Fibroblast of the aortic adventitia (primary cell): ENCODE results near the gene DPP3. TPM values are rescaled to one million over a fixed set of nuclear protein-coding genes. Genes with fewer than 3 reads are reported as not detected.

Experiments
- DNase-seq: peaks from one replicate; pipeline ENCODE4 v3.0.0-alpha.2; 2010; ENCODE audit warnings: low read depth
- H3K4me3 ChIP-seq: 2 replicates; pipeline ENCODE4 v1.5.1; 2011; ENCODE audit warnings: low read depth, mild to moderate bottlenecking, control low read depth, low read length, moderate library complexity
- total RNA-seq: library from RNA; depleted of rRNA; stranded (reverse); fragments of >200 nt; gene quantifications from 2 replicates; pipeline ENCODE4 v1.2.3, GENCODE V29; 2012; ENCODE audit warnings: low replicate concordance
- TF ChIP-seq, protein P1 (sequence below): IDR thresholded peaks from 2 replicates; pipeline ENCODE4 v1.5.1; 2011; ENCODE audit warnings: mild to moderate bottlenecking, low read length, control low read depth, inconsistent platforms; ENCODE audit not compliant: insufficient read depth

DPP3 gene
- total RNA-seq, 1 donor, result 31.7 TPM

DNA sequence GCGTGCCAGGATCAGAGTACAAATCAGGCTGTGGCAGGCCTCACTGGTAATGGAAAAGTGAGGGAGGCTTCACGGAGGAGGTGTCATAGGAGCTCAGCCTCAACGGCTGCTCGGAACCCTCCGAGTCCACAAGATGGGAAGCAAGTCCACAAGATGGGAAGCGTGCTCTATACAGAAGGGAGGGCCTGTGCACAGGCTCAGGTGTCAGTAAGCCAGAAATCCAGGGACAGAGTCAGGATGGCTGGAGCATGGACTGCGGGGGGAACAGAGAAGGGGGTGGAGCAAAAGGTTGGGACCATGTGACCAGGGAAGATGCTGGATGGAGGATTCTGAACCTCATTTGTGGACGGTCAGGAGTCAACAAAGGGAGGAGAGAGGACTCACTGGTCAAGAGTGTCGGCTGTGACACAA is 3.4 kb upstream of the DPP3 start:
- DNase-seq, result no peak
- TF ChIP-seq, protein P1, sequence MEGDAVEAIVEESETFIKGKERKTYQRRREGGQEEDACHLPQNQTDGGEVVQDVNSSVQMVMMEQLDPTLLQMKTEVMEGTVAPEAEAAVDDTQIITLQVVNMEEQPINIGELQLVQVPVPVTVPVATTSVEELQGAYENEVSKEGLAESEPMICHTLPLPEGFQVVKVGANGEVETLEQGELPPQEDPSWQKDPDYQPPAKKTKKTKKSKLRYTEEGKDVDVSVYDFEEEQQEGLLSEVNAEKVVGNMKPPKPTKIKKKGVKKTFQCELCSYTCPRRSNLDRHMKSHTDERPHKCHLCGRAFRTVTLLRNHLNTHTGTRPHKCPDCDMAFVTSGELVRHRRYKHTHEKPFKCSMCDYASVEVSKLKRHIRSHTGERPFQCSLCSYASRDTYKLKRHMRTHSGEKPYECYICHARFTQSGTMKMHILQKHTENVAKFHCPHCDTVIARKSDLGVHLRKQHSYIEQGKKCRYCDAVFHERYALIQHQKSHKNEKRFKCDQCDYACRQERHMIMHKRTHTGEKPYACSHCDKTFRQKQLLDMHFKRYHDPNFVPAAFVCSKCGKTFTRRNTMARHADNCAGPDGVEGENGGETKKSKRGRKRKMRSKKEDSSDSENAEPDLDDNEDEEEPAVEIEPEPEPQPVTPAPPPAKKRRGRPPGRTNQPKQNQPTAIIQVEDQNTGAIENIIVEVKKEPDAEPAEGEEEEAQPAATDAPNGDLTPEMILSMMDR, result no peak

DNA sequence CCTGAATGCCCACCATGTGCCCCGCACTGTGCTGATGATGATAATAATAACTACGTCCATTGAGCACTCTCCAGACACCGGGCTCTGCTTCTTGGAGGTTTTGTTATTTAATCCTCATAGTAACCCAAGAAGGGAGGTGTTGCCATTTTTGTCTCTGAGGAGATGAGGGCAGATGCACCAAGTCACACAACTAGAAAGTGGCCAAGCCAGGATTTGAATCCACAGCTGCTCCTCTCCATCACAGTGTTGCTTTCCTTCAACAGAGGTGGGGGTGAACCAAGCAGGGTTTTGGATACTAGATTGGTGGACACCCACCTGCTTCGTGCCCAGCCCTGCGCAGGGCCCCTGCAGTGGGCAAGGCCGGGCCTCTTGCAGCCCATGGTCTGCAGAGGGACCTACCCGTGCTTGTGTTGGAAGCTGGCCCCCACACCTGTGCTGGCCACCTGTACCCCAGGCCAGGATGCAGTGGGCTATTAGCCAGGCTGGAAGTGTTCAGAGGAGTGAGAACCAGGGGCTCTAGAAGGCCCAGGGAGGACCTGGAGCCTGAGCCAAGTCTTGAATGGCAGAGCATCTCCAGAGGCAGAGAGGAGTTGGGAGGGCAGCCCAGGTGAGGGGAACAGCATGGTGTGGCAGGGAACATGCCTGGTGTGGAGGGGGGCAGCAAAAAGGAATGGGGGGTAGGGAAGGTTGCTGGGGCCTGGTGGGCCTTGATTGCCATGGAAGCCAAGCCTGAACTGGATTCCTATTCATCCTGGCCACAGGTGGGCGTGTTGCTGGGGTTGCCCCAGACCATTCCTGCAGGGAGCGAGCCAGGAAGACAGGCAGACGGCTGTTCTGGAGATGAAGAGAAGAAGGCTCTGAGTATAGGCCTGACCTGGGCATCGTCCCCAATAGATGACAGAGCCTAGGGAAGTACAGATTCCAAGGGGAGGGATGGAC is 2.7 kb upstream of the DPP3 start:
- no peak overlapping the region for H3K4me3 ChIP-seq
- no peak for DNase-seq
- TF ChIP-seq, protein P1, result no peak

More for the DNA sequence above, 3.4 kb upstream of the DPP3 start:
- H3K4me3 ChIP-seq, result no peak overlapping the region

DNA sequence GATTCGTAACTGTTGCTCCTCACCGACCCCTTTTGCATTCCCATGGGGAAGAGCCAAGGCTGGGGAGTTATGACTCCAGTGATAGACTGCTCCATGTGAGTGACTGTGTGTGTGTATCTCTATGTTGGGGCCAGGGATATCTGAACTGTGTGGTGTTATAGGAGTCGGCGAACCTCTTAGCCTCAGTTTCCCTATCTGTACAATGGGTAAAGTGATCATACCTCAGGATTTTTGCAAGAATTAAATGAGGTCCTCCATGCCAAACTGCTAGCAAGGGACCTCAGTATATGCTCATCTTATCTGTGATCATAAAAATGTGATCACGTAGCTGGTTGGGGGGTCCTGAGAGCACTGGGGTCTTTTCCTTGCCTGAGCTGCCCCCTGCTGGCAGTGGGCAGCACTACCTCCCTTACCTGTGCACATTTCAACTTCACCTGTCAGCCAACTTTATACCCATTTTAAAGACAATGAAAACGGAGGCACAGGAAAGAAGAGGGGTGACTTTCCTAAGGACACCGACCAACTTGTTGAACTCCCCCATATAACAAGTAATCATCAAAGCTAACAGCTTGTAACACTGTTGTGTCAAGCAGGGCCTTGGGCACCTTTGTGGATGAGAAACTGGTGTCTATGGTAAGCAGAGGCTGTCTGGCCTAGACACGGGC is 1.4 kb upstream of the DPP3 start:
- TF ChIP-seq, protein P1, result peak; percentile 75
- peak overlapping the region; percentile 83 for H3K4me3 ChIP-seq
- no peak for DNase-seq

DNA sequence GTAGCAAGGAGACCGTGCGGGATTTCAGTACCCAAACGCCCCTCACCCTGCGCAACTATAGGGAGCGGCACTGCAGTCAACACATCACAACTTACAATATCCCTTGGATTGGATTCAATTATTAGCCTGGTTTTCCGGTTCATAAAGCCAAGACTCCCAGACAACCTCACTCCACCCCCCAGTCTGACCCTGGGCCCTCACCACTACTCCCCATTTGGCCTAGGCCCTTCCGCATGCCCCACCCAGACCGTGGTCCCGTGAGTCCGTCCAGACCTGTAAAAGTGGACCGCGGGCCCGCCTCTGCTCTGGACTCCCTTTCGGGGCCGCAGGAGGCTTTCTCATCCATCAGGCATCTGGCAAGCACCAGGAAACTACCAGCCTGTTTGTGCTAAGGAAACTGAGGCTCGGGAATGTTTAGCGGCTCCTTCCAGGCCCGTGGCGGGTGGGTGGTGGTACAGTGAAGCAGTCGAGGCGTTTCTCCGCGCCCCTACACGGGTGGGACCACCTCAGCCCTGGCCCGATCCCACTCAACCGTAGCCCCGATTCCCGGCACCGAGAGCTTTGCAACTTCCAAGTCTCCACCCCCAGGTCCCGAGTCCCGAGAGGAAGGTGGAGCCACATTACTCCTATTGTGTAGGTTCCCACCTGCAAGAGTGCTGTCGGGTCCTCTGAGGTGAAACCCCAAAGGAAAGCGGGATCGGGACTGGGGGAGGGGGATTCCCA is 679 bp upstream of the DPP3 start:
- peak overlapping the region; percentile 83 for H3K4me3 ChIP-seq
- TF ChIP-seq, protein P1, result no peak
- peak; percentile 39 for DNase-seq

DNA sequence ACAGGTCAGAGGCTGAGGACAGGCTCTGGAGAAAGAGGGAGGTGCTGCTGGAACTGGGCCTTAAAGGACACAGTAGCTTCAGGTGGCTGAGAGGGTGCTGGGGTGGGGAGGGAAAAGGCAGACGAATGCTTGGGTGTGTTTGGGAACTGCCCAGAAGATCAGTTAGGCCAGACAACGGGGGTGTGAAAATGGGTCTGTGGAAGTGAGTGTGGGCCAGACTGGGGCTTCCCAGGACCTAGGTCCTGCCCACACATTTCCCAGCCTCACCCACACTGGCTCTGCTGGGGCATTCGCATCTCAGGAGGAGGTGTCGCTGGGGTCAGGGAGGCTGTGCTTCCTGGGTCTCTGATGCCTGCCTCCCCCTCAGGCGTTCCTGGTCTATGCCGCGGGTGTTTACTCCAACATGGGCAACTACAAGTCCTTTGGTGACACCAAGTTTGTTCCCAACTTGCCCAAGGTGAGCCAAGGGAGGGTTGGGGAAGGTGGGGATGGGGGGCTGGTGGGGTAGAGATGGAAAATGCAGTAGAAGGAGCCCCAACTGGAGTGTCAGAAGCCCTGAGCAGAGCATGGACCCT is 4.7 kb downstream of the DPP3 start:
- no peak for DNase-seq
- TF ChIP-seq, protein P1, result no peak
- no peak overlapping the region for H3K4me3 ChIP-seq

DNA sequence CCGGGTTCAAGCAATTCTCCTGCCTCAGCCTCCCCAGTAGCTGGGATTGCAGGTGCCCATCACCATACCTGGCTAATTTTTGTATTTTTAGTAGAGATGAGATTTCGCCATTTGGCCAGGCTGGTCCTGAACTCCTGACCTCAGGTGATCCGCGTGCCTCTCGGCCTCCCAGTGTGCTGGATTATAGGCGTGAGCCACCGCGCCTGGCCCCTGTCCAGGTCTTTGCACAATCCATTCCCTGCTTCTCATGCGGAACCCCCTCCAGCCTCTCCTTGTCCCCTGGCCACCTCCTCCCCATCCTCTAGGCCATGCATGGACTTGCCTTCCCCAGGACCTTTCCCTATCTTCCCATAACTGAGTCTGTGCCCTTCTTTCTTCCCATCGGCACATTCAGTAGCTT is 8.7 kb downstream of the DPP3 start:
- DNase-seq, result no peak
- TF ChIP-seq, protein P1, result no peak

More for the DNA sequence above, 8.7 kb downstream of the DPP3 start:
- H3K4me3 ChIP-seq, result no peak overlapping the region
